NCI-H1930 (cell line): Measurements from ENCODE around the gene TTC21A.
"Not testable (repeated sequence)": the region's sequence is repeated elsewhere in the genome, so short reads cannot be mapped to it uniquely, and the experiment has no call there.

Experiments
- DNase-seq, 2 experiments: peaks; one replicate each; lab custom pipeline; 2025; lab: John Stamatoyannopoulos, UW

Gene TTC21A

DNA sequence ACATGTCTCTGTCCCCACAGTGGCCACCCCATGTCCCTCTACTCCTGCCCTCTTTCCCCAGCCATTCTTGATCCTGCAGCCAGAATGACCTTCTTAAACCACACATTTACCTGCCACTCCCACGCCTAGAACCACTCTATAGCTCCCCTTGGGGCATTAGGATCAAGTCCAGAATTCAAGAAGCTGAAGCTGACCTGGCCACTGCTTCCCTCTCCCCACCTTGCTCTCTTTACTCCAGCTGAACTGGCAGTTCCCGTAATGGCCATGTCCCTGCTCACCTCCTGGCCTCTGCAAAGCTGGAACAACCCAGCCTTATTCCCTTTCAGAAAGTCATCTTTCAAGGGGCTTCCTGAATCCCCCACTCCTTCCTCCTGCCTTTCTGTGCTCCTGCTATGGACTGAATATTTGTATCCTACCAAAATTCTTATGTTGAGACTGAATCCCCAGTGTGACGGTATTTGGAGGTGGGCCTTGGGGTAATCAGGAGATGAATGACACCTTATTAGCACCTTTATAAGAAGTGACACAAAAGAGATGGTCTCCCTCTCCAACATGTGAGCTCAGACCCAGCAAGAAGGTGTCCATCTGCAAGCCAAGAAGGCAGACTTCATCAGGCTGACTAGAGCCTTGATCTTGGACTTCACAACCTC lies 42.1 kb downstream of the TTC21A start:
- DNase-seq, result no peak

- no peak for DNase-seq
These were observed 42.8 kb downstream of the TTC21A start for GRCh38 chr3:39150148-39150802.

DNA sequence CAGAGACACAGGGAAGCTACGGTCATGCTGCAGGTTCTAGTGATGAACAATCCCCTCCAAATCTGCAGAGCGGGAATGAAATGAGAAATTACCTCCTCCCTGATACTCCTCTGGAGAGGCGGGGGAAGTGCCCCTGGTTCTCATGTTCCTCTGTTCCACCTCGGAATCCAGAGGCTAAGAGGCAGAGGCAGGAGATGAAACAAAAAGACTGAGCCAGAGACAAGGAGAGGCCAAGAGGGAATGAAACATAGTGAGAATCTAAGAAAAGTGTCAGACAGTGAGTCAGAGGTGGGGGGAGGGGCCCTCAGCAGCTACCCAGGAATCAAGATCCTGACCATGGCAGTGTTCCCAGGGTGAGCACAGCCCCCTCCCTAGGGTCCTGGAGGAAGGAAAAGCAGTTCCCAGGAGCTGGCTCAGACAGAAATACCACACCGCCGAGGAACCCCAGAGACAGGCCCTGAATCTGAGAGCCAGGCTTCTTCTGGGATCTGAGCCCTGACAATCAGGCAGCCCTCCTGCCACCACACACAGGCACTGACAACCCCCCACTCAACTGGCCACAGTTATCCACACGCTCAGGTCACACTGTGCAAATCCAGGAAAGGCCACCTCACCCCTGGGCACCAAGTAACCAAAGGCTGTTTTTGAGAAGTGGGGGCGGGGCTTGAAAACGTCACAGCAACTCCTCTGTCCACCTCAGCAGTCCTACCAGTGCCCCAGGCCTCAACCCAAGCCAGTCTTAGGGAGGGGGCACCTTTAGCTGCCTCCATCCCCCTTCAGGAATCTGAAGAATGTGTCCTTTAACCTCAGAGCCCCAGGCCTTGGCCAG lies 43.5 kb downstream of the TTC21A start:
- no peak for DNase-seq

- no peak for DNase-seq
These were observed 46.4 kb downstream of the TTC21A start for GRCh38 chr3:39153977-39154279.

DNA sequence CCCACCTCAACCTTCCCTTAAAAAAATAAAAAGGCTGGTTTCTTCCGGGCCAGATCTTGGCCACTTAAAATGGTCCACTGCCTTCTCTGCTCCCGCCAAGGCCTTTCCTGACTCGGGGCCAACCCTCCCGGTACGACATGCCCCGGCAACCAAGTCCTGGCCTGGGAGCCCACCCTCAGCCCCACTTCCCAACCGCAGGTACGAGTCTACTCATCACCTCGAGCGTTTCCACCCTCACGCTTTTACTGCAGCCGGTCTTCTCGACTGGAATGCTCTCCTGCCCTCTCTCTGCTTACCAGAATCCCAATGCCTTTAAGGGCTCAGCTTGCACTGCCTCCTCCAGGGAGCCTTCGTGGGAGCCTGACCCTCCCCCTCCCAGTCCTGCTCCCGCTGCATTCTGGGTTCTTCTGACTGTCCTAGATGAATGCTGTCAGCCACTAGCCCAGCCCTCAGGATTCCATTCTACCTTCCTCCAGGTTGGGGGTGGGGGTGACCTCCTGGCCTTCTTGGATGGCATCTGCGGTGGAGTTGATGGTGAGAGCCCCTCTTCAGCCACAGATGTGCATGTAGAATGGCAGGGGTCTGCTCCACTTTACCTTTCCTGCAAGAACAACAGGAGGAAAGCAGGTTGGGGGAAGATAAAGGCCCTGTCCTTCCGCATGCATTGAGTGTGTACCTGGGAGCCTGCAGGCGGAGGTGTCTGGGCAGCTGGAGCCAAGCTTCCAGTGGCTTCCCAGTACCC lies 47.0 kb downstream of the TTC21A start:
- DNase-seq, result no peak

DNA sequence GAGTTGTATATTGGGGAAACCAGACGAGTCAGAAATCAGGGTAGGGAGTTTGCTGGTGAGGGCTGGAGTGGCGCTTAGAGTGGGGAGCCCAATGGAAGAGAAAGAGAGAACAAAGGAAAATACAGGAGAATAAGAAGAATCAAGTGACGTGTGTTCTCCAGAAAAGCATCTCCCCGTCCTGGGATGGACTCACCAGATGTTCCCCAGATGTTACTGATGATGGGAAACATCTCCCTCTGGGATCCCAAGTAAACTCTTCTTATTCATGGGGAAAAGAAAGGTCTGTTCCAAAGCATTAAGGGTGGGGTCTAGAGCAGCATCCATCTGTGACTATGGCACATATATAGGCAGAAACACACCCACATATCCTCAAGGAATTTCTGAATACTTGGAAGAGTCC lies 48.9 kb downstream of the TTC21A start:
- DNase-seq, result no peak

GRCh38 chr3:39157359-39157758 lies 49.9 kb downstream of the TTC21A start:
- DNase-seq, result no peak

- no peak for DNase-seq
These were observed 50.8 kb downstream of the TTC21A start for GRCh38 chr3:39158148-39158715.

DNA sequence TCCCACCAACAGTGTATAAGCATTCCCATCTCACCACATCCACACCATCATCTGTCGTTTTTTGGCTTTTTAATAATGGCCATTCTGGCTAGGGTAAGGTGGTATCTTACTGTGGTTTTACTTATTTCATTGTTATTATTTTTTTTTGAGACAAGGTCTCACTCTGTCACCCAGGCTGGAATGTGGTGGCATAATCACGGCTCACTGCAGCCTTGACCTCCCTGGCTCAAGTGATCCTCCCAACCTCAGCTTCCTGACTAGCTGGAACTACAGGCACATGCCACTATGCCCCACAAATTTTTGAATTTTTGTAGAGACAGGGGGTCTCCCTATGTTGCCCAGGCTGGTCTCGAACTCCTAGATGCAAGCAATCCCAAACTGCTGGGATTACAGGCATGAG lies 56.9 kb downstream of the TTC21A start:
- DNase-seq, result no peak

- no peak for DNase-seq
These were observed 58.0 kb downstream of the TTC21A start for GRCh38 chr3:39165518-39165917.

GRCh38 chr3:39166134-39166710 lies 58.7 kb downstream of the TTC21A start:
- DNase-seq, result no peak

- DNase-seq, result no peak
These were observed 59.6 kb downstream of the TTC21A start for GRCh38 chr3:39166932-39167532.

DNA sequence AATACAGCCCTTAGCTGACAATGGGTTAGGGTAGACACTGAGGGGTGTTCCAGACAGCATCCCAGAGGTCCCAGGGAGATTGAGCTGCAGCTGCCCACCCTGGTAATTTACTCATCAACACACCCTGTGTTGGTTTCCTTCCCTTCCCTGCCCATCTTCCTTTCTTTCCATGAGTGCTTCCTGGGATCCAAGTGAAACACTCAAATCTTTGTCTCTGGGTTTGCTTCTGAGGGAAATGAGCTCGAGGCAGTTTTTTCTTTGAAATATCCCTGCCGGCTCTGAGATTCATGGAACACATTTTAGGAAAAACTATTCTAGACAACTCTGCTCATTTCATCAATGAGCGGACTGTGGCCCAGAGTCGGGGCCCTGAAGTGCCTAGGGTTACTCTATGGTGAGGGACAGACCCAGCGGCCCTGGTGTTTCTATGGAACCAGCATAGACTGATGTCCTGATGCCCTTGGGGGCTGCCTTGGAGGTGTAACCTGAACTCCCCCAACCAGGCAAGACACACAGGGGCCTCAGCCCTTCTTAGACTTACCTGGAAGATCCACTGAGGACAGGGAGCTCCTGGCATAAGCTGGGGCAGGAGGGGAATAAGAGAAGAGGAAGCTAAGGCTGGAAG lies 60.8 kb downstream of the TTC21A start:
- no peak for DNase-seq

GRCh38 chr3:39169712-39170111 lies 62.2 kb downstream of the TTC21A start:
- DNase-seq, result no peak

- DNase-seq, result no peak
These were observed 63.0 kb downstream of the TTC21A start for GRCh38 chr3:39170461-39170860.

- DNase-seq, result not testable (repeated sequence)
These were observed 63.4 kb downstream of the TTC21A start for GRCh38 chr3:39170877-39171276.

GRCh38 chr3:39171860-39172259 lies 64.4 kb downstream of the TTC21A start:
- no peak for DNase-seq

GRCh38 chr3:39173318-39174125 lies 66.0 kb downstream of the TTC21A start:
- no peak for DNase-seq

DNA sequence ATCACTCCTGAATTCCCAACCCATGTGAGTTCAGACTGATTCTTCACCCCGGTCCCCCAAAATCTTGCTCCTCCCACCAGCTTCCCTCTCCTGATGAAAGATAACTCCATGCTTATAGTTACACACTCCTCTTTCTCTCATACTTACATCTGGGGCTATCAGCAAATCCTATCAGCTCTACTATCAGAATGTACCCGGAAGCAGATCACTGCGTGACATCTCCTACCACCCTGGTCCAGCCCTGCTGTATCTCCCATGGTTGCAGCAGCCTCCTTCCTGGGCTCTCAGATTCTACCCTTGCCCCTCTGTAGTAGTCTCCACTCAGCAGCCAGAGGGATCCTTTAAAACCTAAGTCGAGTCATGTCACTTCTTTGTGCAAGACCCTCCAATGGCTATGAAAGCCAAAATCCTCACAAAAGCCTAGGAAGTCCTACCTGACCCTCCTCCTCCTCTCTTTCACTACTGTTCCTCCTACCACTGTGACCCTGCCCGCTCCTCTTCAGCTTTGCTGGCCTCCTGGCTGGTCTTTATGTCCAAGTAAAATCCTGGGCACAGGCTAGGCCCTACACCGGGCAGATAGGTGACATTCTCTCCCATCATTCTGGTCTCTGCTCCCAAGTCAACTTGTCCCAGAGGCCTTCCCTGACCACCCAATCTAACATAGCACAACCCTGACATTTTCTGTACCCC lies 68.7 kb downstream of the TTC21A start:
- no peak for DNase-seq
